Activated T-cell treated with anti-CD3 and anti-CD28 coated beads, Interleukin-2, amount 50 U/mL, for 24 hours (primary cell): ENCODE data around the gene TAOK1.
A peak's percentile ranks its signal among the peaks of the same experiment; 100 is the strongest.
"Not testable (repeated sequence)": the region's sequence is repeated elsewhere in the genome, so short reads cannot be mapped to it uniquely, and the experiment has no call there.

ENCODE experiments used
- DNase-seq: peaks from one replicate; pipeline ENCODE4 v3.0.0-alpha.2; 2020
- H3K27ac Mint-ChIP-seq: 2 replicates; pipeline ENCODE4 v1.8.0; 2020; ENCODE audit warnings: mild to moderate bottlenecking, mixed read lengths
- H3K27me3 Mint-ChIP-seq: 2 replicates; pipeline ENCODE4 v1.8.0; 2020; ENCODE audit warnings: mixed read lengths
- H3K36me3 Mint-ChIP-seq: 2 replicates; pipeline ENCODE4 v1.8.0; 2020; ENCODE audit warnings: low read depth, mixed read lengths
- H3K4me1 Mint-ChIP-seq: 2 replicates; pipeline ENCODE4 v1.8.0; 2020; ENCODE audit warnings: low read depth, mixed read lengths
- H3K4me3 Mint-ChIP-seq: 2 replicates; pipeline ENCODE4 v1.8.0; 2020; ENCODE audit warnings: mild to moderate bottlenecking, moderate library complexity, mixed read lengths
- H3K9me3 Mint-ChIP-seq: 2 replicates; pipeline ENCODE4 v1.8.0; 2020; ENCODE audit warnings: mixed read lengths

The TAOK1 gene

DNA sequence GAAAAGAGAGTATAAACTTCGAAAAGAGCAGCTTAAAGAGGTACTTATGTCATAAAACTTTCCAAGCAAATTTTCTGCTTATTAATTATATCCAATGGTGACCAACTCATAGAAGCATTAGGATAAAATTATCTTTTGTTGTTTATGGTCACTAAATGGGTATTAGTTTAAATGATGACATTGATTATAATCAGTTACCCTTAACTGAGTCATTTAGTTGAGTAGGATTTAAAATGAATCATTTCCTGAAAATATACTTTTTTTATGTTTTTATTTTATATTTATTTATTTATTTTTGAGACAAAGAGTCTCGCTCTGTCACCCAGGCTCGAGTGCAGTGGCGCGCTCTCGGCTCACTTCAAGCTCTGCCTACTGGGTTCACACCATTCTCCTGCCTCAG lies 120.8 kb downstream of the TAOK1 start:
- Mint-ChIP-seq H3K4me3 (no peak overlapping the region), H3K27me3 (no peaks in the 10 kb centered on the region), H3K27ac (peak overlapping the region; percentile 22), H3K9me3 (no peaks in the 10 kb centered on the region), H3K36me3 (peaks cover 68% of the 10 kb centered on the region), H3K4me1 (no peaks in the 10 kb centered on the region)
- DNase-seq = no peak

DNA sequence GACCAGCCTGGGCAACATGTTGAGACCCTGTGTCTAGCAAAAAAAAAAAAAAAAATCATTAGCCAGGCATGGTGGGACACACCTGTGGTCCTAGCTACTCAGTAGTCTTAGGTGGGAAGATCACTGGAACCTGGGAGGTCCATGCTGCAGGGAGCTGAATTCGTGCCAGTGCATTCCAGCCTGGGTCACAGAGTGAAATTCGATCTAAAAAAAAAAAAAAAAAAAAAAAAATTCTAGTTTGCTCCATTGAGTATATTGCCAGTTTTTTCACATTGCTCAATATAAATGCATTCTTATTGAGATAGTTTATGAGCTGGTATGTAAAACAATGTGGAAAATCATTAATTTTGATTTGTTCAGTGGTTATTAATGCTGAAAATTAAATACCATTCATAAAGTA lies 124.6 kb downstream of the TAOK1 start:
- no peaks in the 10 kb centered on the region for H3K27me3 Mint-ChIP-seq
- H3K4me1 Mint-ChIP-seq = no peaks in the 10 kb centered on the region
- H3K36me3 Mint-ChIP-seq = peaks cover 68% of the 10 kb centered on the region
- no peak overlapping the region for H3K4me3 Mint-ChIP-seq
- no peak overlapping the region for H3K27ac Mint-ChIP-seq
- H3K9me3 Mint-ChIP-seq = no peaks in the 10 kb centered on the region
- DNase-seq = no peak

DNA sequence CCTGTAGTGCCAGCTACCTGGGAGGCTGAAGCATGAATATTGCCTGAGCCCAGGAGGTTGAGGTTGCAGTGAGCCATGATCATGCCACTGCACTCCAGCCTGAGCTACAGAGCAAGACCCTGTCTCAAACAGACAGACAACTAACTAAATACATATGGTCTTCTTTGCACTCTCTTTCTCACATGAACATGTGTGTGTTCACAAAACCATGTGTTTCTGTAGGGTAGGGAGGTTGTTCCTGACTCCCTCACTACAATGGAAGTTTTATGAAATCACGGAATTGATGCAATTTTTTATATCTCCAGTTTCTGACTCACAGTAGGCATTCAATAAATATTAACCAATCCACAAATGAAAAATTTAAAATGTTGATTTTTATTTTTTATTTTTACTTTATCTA lies 128.2 kb downstream of the TAOK1 start:
- peaks cover 71% of the 10 kb centered on the region for H3K36me3 Mint-ChIP-seq
- no peaks in the 10 kb centered on the region for H3K9me3 Mint-ChIP-seq
- peak overlapping the region; percentile 22 for H3K27ac Mint-ChIP-seq

DNA sequence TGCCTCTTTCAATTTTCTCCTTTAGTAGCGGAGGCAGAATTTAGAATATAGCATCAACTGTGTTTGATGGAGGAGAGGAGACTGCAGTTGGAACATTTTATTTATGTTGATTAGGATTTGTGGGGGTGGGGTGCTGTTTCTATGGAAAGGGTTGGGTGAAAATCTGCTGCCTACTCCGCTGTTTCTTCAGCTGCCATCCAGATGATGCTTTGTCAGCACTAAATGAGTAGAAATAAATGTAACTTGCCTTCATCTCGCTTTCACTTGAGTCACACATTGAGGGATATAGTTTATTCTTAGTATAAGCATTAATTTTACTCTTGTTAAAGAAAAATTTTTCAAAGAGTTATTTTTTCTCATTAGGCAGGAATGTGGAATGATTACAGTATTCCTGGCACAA lies 134.5 kb downstream of the TAOK1 start:
- H3K27me3 Mint-ChIP-seq = no peaks in the 10 kb centered on the region
- no peak overlapping the region for H3K4me3 Mint-ChIP-seq
- no peak overlapping the region for H3K27ac Mint-ChIP-seq
- no peak for DNase-seq
- peaks cover 67% of the 10 kb centered on the region for H3K36me3 Mint-ChIP-seq
- no peaks in the 10 kb centered on the region for H3K4me1 Mint-ChIP-seq
- H3K9me3 Mint-ChIP-seq = no peaks in the 10 kb centered on the region

More for the DNA sequence above, 128.2 kb downstream of the TAOK1 start:
- Mint-ChIP-seq H3K27me3 (no peaks in the 10 kb centered on the region), H3K4me1 (no peaks in the 10 kb centered on the region), H3K4me3 (no peak overlapping the region)
- DNase-seq = no peak

DNA sequence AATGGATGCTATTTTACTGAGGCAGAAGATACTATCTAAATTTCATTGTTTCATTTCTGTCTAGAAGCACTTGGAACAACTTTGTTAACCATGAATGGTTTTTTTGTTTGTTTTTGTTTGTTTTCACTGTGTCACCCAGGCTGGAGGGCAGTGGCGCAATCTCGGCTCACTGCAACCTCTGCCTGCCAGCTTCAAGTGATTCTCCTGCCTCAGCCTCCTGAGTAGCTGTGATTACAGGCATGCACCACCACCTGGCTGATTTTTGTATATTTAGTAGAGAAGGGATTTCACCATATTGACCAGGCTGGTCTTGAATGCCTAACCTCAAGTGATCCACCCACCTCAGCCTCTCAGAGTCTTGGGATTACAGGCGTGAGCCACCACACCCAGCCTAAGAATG lies 136.2 kb downstream of the TAOK1 start:
- no peaks in the 10 kb centered on the region for H3K27me3 Mint-ChIP-seq
- H3K9me3 Mint-ChIP-seq = no peaks in the 10 kb centered on the region
- no peak overlapping the region for H3K4me3 Mint-ChIP-seq
- peaks cover 69% of the 10 kb centered on the region for H3K36me3 Mint-ChIP-seq
- DNase-seq = no peak
- no peaks in the 10 kb centered on the region for H3K4me1 Mint-ChIP-seq
- H3K27ac Mint-ChIP-seq = no peak overlapping the region

DNA sequence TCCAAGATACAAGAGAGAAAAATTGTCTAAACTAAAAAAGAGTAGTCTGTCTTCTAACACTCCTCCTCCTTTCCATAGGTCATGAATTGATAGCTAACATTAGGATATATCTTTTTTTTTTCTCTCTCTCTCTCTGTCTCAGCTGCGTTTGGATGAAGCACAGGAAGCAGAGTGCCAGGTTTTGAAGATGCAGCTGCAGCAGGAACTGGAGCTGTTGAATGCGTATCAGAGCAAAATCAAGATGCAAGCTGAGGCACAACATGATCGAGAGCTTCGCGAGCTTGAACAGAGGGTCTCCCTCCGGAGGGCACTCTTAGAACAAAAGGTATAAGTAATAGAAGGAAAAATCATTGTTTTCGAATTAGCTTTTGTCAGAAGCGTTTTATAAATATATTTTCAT lies 143.8 kb downstream of the TAOK1 start:
- H3K27me3 Mint-ChIP-seq = no peaks in the 10 kb centered on the region
- H3K9me3 Mint-ChIP-seq = no peaks in the 10 kb centered on the region
- no peak for DNase-seq
- H3K4me3 Mint-ChIP-seq = no peak overlapping the region
- H3K36me3 Mint-ChIP-seq = peaks cover 56% of the 10 kb centered on the region
- no peaks in the 10 kb centered on the region for H3K4me1 Mint-ChIP-seq
- peak overlapping the region; percentile 10 for H3K27ac Mint-ChIP-seq

DNA sequence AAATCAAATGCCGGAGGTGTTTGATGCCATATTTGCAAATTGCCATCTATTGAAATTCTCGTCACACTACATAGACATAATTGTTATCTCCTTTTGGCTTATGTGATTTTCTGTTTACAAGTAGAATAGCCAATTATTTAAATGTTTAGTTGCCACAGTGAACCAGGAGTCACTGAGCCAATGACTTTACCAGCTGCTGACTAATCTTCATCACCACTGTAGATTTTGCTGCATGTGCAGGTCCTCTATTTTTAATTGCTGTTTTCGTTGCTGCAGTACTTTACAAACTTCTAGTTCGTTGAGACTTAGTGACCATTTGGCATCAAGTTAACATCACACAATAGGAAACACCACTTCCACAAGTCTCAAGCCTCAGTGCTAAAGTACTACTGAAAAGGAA lies 153.9 kb downstream of the TAOK1 start:
- peaks cover 46% of the 10 kb centered on the region for H3K36me3 Mint-ChIP-seq
- no peak overlapping the region for H3K4me3 Mint-ChIP-seq
- no peak overlapping the region for H3K27ac Mint-ChIP-seq
- H3K9me3 Mint-ChIP-seq = no peaks in the 10 kb centered on the region
- no peak for DNase-seq
- peaks cover 6% of the 10 kb centered on the region for H3K4me1 Mint-ChIP-seq
- no peaks in the 10 kb centered on the region for H3K27me3 Mint-ChIP-seq

DNA sequence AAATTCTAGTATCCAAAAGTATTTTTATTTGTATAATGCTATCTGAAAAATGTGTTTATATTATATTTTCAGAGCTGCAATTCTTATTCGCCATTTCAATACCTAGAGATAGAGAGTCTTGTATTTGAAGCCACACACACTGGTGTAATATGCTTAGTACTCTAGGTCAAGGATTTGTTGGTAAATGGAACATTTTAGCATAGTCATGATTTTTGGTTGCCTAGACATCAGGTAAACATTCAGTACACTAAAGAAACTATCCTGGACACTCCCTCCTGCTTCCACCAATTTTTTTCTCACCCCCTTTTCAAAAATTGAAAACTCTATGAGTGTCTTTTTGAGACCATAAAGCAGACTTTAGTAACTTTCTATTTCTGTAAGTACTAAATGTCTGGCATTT lies 155.9 kb downstream of the TAOK1 start:
- Mint-ChIP-seq H3K4me3 (no peak overlapping the region), H3K9me3 (no peaks in the 10 kb centered on the region), H3K4me1 (peaks cover 12% of the 10 kb centered on the region), H3K36me3 (peaks cover 35% of the 10 kb centered on the region), H3K27me3 (no peaks in the 10 kb centered on the region), H3K27ac (no peak overlapping the region)
- no peak for DNase-seq

DNA sequence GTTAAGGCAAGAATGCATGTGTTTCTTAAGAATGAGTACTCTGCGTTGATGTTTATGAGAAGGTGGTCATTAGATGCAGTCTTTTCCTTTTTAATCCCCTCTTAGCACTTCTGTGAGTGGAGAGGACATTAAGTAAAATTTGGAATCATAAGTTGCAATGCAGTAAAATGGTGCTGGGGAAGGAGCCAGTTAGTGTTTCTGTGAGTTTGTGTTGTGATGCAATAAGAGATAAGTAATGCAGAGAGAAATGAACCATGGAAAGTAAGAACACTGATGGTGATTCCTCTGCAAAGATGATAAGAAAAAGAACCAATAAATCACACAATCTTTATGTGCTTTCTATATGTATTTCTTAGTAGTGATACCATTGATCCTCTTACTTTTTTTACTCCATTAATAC lies 156.7 kb downstream of the TAOK1 start:
- H3K27me3 Mint-ChIP-seq = no peaks in the 10 kb centered on the region
- peaks cover 35% of the 10 kb centered on the region for H3K36me3 Mint-ChIP-seq
- no peak overlapping the region for H3K27ac Mint-ChIP-seq
- peaks cover 12% of the 10 kb centered on the region for H3K4me1 Mint-ChIP-seq
- H3K9me3 Mint-ChIP-seq = no peaks in the 10 kb centered on the region
- no peak overlapping the region for H3K4me3 Mint-ChIP-seq
- DNase-seq = no peak

DNA sequence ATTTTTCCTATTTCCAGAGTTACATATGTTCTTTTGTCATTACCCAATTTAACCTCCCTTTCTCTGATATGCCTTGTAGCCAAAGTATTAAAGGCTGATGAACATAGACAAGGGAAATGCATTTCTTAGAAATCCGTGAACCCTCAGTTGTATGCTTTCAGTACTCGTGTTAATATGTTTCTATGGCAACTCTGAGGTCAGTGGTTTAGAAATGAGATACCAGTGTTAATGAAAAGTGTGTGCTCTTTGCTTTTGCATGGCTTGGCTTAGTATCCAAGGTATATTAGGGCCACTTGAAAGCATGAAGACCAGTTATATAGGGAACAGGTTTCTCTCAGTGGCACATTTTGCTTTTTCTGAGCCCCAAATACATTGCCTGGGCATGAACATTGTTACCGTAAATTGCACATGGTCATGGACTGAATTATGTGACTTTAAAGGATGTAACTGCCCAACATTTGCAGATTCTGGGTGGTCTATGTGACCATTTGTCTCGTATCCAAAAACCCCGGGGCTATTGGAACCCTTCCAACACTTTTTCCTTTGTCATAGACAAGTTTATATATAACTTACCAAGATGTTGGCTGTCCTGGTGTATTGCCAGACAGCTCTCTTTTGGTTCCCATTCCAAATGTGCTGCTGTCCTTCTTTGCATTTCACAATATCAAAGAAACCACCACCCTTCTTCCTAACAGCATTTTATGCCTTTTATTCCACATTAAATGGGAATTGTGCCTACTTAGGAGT lies 159.2 kb downstream of the TAOK1 start:
- DNase-seq = no peak
- no peaks in the 10 kb centered on the region for H3K27me3 Mint-ChIP-seq
- H3K9me3 Mint-ChIP-seq = no peaks in the 10 kb centered on the region
- peaks cover 12% of the 10 kb centered on the region for H3K4me1 Mint-ChIP-seq
- no peak overlapping the region for H3K27ac Mint-ChIP-seq
- H3K4me3 Mint-ChIP-seq = no peak overlapping the region
- peaks cover 11% of the 10 kb centered on the region for H3K36me3 Mint-ChIP-seq

DNA sequence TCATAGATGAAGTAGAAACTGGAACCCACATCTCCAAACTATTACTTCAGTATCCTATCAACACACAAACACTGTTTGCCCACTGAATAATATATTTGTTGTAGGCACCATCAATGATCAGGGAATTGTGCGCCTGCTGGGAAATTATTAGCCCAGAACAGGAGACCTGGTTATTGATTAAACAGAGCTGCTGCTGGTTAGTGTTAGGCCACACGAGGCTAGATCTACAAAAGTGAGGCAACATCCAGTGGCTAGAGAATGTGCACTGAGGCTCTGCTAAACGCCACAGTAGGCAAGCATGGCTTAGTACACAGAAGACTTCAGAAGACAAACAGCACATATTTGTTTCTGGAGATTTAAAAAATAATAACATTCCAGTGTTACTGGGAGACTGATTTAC lies 165.7 kb downstream of the TAOK1 start:
- no peak for DNase-seq
- peaks cover 8% of the 10 kb centered on the region for H3K36me3 Mint-ChIP-seq
- no peak overlapping the region for H3K4me3 Mint-ChIP-seq
- H3K4me1 Mint-ChIP-seq = peaks cover 15% of the 10 kb centered on the region
- no peaks in the 10 kb centered on the region for H3K9me3 Mint-ChIP-seq
- no peaks in the 10 kb centered on the region for H3K27me3 Mint-ChIP-seq
- H3K27ac Mint-ChIP-seq = no peak overlapping the region

DNA sequence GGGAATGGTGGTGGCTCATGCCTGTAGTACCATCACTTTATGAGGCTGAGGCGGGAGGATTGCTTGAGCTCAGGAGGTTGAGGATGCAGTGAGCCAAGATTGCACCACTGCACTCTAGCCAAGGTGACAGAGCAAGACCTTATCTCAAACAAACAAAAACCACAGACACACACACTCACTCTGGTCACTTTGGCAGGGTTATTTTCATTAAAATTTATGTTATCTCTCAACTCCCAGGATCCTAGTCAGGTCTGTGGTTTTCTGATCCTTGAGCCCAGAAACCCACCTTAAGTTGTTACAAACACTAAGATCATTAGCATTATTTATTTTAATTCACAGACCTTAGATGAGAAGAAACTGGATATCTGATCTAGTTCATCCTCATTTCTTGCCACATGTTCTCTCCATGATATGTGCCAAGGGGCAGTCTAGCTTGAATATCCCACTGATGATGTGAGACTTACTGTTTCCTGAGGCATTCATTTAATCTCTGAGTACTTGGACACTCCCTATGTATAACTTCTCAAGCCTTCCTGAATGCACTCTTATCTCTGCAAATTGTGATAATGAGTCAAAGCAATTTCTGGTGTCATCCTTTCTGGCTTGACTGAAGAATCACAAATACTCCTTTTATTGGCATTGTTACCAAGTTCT lies 167.0 kb downstream of the TAOK1 start:
- no peak for DNase-seq
- H3K36me3 Mint-ChIP-seq = peaks cover 21% of the 10 kb centered on the region
- no peaks in the 10 kb centered on the region for H3K9me3 Mint-ChIP-seq
- peaks cover 22% of the 10 kb centered on the region for H3K4me1 Mint-ChIP-seq
- H3K27me3 Mint-ChIP-seq = no peaks in the 10 kb centered on the region
- H3K27ac Mint-ChIP-seq = peak overlapping the region; percentile 67
- H3K4me3 Mint-ChIP-seq = no peak overlapping the region

DNA sequence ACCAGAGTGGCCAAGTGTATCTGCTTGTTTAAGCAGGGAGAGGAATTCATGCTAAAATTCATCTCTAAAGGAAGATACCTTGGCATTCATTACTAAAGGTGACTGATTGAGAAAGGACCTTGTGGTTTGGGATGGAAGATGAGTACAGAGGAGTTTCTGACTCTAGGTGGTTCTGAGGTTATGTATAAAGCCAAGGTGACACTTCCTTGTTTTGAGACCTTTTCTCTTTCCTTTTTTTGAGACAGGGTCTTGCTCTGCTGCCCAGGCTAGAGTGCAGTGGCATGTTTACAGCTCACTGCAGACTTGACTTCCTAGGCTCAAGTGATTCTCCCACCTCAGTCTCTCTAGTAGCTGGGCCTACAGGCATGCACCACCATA lies 167.6 kb downstream of the TAOK1 start:
- Mint-ChIP-seq H3K9me3 (no peaks in the 10 kb centered on the region), H3K36me3 (peaks cover 26% of the 10 kb centered on the region), H3K27me3 (no peaks in the 10 kb centered on the region), H3K4me1 (peaks cover 27% of the 10 kb centered on the region), H3K27ac (peak overlapping the region; percentile 67), H3K4me3 (no peak overlapping the region)
- DNase-seq = no peak

DNA sequence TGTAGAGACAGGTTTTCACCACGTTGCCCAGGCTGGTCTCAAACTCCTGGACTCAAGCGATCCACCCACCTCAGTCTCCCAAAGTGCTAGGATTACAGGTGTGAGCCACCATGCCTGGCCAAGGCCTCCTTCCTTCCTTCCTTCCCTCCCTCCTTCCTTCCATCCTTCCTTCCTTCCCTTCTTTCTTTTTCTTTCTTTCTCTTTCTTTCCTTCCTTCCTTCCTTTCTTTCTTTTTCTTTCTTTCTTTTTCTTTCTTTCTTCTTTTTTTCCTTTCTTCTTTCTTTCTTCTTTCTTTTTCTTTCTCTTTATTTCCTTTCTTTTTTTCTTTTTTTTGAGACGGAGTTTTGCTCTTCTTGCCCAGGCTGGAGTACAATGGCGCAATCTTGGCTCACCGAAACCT lies 168.0 kb downstream of the TAOK1 start:
- Mint-ChIP-seq H3K36me3 (peaks cover 30% of the 10 kb centered on the region), H3K4me1 (peaks cover 29% of the 10 kb centered on the region), H3K27ac (peak overlapping the region; percentile 67)
- not testable (repeated sequence) for H3K4me3 Mint-ChIP-seq, H3K27me3 Mint-ChIP-seq, DNase-seq, H3K9me3 Mint-ChIP-seq

DNA sequence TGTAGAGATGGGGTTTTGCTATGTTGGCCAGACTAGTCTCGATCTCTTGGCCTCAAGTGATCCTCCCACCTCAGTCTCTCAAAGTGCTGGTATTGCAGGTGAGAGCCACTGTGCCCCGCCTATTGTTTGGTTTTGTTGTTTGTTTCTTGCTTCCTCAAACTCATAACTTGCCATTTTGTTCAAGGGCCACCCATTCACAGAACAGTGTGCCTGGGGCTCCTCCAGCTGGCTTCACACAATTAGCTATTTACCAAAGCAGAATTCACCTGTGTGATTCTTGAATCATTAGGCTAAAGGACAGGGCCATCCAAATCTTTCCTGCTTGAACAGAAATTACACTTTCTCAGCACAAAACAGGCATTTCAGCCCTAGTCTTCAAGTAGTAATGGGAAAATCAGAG lies 169.5 kb downstream of the TAOK1 start:
- no peak overlapping the region for H3K4me3 Mint-ChIP-seq
- no peak overlapping the region for H3K27ac Mint-ChIP-seq
- H3K36me3 Mint-ChIP-seq = peaks cover 30% of the 10 kb centered on the region
- no peaks in the 10 kb centered on the region for H3K9me3 Mint-ChIP-seq
- H3K27me3 Mint-ChIP-seq = no peaks in the 10 kb centered on the region
- H3K4me1 Mint-ChIP-seq = peaks cover 38% of the 10 kb centered on the region
- DNase-seq = no peak
